ENCODE measurements around the gene PRR4.

The PRR4 gene

DNA sequence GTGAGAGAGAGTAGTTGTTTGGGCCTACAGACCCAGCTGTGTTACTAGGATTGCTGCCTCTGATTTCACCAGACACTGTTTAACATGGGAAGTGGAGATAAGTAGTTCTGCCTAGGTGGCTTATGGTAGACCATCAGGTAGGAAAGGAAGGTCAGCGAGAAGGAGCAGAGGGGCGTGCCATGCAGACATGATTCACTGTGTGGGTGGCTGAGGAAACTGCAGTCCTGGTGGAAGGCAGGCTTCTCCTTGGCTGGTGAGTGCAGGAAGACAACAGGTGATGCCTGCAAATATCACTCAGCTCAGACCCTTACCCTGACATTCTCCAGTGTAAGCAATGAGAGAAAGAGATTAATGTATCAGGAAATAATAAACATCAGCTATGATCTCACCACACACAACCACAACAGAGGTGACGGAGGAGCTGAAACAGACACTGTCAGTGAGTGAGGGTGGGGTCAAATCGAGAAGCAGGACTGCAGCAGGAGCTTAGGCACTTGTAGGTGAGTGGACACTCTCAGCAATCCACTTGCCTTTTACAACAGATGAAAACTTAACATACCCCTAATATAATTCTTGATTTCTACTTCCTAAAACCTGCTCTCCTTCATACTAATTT is 2.1 kb upstream of the PRR4 start:
- TF ChIP-seq, protein P1, sequence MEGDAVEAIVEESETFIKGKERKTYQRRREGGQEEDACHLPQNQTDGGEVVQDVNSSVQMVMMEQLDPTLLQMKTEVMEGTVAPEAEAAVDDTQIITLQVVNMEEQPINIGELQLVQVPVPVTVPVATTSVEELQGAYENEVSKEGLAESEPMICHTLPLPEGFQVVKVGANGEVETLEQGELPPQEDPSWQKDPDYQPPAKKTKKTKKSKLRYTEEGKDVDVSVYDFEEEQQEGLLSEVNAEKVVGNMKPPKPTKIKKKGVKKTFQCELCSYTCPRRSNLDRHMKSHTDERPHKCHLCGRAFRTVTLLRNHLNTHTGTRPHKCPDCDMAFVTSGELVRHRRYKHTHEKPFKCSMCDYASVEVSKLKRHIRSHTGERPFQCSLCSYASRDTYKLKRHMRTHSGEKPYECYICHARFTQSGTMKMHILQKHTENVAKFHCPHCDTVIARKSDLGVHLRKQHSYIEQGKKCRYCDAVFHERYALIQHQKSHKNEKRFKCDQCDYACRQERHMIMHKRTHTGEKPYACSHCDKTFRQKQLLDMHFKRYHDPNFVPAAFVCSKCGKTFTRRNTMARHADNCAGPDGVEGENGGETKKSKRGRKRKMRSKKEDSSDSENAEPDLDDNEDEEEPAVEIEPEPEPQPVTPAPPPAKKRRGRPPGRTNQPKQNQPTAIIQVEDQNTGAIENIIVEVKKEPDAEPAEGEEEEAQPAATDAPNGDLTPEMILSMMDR (IDR thresholded peaks at IDR 0.05; ENCODE audit: low read depth, low read length) = no peak
- no peak overlapping the region for H3K27ac ChIP-seq
- H3K27me3 ChIP-seq (ENCODE audit: insufficient read depth, low read depth, severe bottlenecking) = no peaks in the 10 kb centered on the region
- H3K36me3 ChIP-seq = no peaks in the 10 kb centered on the region; the same call in 1 of the 2 replicates
- H3K9me3 ChIP-seq (ENCODE audit: severe bottlenecking) = peaks cover 2% of the 10 kb centered on the region
- H3K4me3 ChIP-seq (ENCODE audit: low read depth, low read length) = no peak overlapping the region
- no peak for DNase-seq

DNA sequence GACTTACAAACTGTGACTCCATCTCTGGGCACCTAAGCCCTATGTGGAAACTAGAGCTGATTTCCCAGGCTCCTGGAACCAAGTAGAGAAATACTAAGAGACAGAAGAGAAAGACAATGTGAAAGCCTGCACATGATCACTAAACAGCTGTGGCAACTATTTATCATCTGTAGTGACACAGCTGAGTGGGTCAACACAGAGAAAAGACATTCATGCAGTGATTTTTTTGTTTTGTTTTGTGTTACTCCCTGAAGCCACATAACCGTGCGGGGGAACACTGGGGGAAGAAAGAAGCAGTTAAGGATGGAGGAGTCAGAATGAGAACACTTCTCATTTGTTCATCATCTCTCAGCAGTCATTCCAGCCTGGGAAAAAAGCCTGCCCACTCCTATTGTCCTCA is 1.5 kb downstream of the PRR4 start:
- H3K27me3 ChIP-seq (ENCODE audit: insufficient read depth, low read depth, severe bottlenecking) = no peaks in the 10 kb centered on the region
- no peak overlapping the region for H3K4me3 ChIP-seq (ENCODE audit: low read depth, low read length)
- TF ChIP-seq, protein P1 (IDR thresholded peaks at IDR 0.05; ENCODE audit: low read depth, low read length) = no peak
- H3K9me3 ChIP-seq (ENCODE audit: severe bottlenecking) = no peaks in the 10 kb centered on the region
- H3K36me3 ChIP-seq = no peaks in the 10 kb centered on the region; the same call in none of the 2 replicates
- no peak overlapping the region for H3K27ac ChIP-seq
- no peak for DNase-seq

DNA sequence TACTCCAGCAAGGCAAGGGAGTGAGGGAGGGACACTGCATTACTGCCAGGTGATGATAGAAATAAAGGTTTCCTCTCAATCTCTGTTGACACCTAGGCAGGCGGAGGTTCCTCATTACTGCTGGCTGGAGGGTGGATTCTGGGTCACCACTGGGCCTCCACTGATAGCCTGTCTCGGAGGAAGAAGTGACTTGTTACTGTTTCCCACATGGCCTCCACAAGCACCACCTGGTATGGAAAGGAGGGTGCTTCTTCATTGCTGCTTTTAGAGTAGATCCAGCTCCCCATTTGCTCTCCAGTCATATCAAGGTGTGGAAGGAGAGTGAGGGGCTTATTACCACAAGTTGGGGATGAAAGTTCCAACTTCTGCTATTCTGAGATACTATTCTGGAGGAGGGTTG is 6.4 kb downstream of the PRR4 start:
- DNase-seq = no peak
- no peaks in the 10 kb centered on the region for H3K27me3 ChIP-seq (ENCODE audit: insufficient read depth, low read depth, severe bottlenecking)
- no peak overlapping the region for H3K27ac ChIP-seq
- H3K4me3 ChIP-seq (ENCODE audit: low read depth, low read length) = no peak overlapping the region
- no peaks in the 10 kb centered on the region for H3K9me3 ChIP-seq (ENCODE audit: severe bottlenecking)
- TF ChIP-seq, protein P1 (IDR thresholded peaks at IDR 0.05; ENCODE audit: low read depth, low read length) = no peak
- no peaks in the 10 kb centered on the region; the same call in none of the 2 replicates for H3K36me3 ChIP-seq

DNA sequence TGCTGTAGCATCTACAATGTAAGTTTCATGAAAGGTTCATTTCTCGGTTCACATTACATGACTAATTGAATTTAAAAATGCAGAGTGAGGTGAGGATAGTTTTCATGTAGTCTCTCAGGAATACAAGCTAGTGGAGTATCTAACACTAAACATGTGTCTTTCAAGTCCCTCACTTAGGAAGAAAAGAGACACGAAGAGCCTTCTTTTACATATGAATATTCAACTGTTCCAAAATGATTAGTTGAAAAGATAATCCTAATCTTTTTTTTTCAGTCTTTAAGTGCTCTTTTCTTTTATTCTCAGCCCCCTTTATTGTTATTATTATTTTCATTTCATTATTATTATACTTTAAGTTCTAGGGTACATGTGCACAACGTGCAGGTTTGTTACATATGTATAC is 10.8 kb downstream of the PRR4 start:
- H3K27ac ChIP-seq = no peak overlapping the region
- H3K27me3 ChIP-seq (ENCODE audit: insufficient read depth, low read depth, severe bottlenecking) = no peaks in the 10 kb centered on the region
- TF ChIP-seq, protein P1 (IDR thresholded peaks at IDR 0.05; ENCODE audit: low read depth, low read length) = no peak
- H3K9me3 ChIP-seq (ENCODE audit: severe bottlenecking) = no peaks in the 10 kb centered on the region
- H3K4me3 ChIP-seq (ENCODE audit: low read depth, low read length) = no peak overlapping the region
- no peak for DNase-seq
- no peaks in the 10 kb centered on the region; the same call in 1 of the 2 replicates for H3K36me3 ChIP-seq

DNA sequence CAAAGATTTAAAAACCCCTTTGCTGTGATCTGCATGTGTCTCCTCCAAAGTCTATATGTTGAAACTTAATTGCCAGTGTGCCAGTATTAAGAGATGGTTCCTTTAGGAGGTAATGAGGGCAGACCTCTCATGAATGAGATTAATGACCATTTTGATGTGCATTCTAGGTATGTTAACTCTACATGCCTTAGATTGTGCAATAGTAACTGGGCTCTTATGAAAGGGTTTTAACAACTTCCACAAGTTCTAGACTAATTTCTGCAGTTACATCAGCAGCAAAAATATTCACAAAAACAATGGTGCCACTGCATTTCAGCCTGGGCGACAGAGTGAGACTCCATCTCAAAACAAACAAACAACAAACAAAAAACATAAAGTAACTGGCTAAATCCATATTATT is 19.3 kb downstream of the PRR4 start:
- Histone ChIP-seq H3K4me3 (ENCODE audit: low read depth, low read length) (no peak overlapping the region), H3K27ac (no peak overlapping the region), H3K9me3 (ENCODE audit: severe bottlenecking) (no peaks in the 10 kb centered on the region), H3K27me3 (ENCODE audit: insufficient read depth, low read depth, severe bottlenecking) (no peaks in the 10 kb centered on the region), H3K36me3 (no peaks in the 10 kb centered on the region)
- DNase-seq = no peak
- TF ChIP-seq, protein P1 (IDR thresholded peaks at IDR 0.05; ENCODE audit: low read depth, low read length) = no peak

DNA sequence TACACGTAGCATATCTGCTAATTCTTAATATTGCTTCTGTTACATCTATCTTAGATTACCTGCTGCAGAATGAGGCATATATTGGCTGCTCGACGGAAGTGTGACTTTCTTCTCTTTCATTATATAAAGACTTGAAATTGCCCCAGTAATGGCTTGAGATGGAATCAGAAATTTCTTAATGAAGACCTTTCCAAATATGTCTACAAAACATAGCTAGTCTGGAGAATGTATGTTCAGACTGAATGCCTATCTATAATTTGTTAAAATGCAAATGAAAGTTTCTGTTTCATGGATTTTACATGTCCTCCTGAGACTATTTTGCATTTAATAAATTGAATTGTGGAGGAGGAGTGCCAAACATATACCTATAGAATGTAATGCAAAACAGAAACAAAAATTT is 23.0 kb downstream of the PRR4 start, which contains the start of gene TAS2R10:
Gene TAS2R10 (minus strand): TSS at position 101 of the 400 bp plus-strand sequence. CDS start 89 bp downstream, at position 12.
- Histone ChIP-seq H3K36me3 (no peaks in the 10 kb centered on the region), H3K4me3 (ENCODE audit: low read depth, low read length) (no peak within 1 kb of the TSS), H3K9me3 (ENCODE audit: severe bottlenecking) (no peaks in the 10 kb centered on the region), H3K27ac (no peak within 1 kb of the TSS), H3K27me3 (ENCODE audit: insufficient read depth, low read depth, severe bottlenecking) (no peaks in the 10 kb centered on the region)
- DNase-seq = no peak
- TF ChIP-seq, protein P1 (IDR thresholded peaks at IDR 0.05; ENCODE audit: low read depth, low read length) = no peak

Measured in WERI-Rb-1 (cell line).